Measurements from ENCODE around the gene INTS12.
"Not testable (repeated sequence)": the region's sequence is repeated elsewhere in the genome, so short reads cannot be mapped to it uniquely, and the experiment has no call there.

INTS12 gene, protein sequence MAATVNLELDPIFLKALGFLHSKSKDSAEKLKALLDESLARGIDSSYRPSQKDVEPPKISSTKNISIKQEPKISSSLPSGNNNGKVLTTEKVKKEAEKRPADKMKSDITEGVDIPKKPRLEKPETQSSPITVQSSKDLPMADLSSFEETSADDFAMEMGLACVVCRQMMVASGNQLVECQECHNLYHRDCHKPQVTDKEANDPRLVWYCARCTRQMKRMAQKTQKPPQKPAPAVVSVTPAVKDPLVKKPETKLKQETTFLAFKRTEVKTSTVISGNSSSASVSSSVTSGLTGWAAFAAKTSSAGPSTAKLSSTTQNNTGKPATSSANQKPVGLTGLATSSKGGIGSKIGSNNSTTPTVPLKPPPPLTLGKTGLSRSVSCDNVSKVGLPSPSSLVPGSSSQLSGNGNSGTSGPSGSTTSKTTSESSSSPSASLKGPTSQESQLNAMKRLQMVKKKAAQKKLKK

DNA sequence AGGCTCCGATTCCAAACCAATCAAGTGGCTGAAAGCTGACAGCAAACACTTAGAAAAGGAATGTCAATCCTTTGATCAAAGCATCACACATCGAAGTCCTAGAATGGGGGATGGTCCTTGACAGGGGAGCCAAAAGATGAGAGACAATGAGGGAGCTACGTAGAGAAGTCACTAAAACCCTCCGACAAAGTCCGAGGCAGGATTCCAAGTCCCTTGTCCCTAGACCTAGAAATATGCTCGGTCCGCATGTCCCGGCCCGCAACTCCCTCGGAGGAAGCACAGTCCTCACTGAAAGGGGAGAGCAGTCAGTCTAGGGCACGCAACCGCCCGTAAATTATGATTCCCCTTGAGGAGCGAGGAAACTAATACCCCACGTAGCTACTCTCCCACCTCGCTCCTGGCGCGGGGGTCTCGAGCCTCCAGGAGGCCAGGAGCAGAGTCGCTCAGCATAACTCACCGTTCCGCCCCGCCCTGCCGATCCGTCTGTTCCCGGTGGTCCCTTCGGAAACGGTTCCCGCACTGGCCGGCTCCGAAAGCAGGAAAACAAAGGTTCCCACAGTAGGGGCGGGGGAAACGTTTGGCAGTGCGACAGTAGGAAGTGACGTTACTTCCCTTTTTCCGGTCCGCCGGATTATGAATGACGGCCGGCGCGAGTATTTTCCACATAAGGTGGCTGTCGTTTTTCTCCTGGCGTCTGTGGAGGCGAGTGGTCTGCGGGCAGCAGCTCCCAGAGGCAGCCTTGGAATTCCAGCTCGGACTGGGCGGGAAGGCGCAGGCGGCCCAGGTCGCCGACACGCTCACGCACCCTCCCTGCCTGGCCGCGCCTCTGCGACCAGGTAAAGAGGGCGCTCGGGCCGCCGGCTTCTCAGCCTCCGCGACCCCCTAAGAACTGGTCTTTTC is at the start of gene INTS12, which contains the start of gene GSTCD:
INTS12 (minus strand) TSS at position 509 of the 900 bp plus-strand sequence. CDS start 8,684 bp downstream, outside the sequence.
GSTCD (plus strand) TSS at position 604 of the 900 bp plus-strand sequence. CDS start 8,830 bp downstream, outside the sequence.
- peak; percentile 97 for DNase-seq (ENCODE audit: low read depth, low spot score)

DNA sequence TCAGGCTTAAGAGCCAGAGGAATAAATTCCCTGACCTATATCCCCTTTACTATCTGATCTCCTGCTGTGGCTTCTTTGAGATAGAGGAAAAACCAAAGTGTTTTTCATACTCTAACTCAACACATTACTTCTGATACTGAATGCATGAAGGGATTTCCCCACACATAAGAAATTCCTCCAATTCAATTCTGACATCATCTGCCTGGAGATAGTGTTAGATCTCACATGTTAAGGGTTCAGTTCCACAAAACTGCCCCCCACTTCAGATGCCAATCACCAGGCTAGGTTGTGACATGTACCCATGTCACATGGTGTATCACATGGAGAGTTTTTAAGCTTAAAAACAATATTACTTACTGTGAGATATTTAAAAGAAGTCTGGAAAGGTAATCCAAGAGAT is 46.9 kb upstream of the INTS12 start:
- no peak for DNase-seq (ENCODE audit: low read depth, low spot score)

DNA sequence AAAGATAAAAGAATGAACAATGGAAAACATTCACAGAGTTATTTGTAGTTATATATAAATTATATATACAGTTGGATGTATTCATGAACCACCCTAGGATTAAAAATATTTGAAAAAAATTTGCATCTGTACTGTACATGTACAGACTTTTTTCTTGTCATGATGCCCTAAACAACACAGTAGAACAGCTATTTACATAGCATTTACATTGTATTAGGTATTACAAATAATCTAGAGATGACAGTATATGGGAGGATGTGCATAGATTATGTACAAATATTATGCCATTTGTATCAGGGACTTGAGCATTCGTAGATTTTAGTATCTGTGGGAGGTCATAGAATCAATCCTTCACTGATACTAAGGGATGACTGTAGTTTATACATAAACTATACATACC is 44.9 kb upstream of the INTS12 start:
- DNase-seq (ENCODE audit: low read depth, low spot score): no peak

DNA sequence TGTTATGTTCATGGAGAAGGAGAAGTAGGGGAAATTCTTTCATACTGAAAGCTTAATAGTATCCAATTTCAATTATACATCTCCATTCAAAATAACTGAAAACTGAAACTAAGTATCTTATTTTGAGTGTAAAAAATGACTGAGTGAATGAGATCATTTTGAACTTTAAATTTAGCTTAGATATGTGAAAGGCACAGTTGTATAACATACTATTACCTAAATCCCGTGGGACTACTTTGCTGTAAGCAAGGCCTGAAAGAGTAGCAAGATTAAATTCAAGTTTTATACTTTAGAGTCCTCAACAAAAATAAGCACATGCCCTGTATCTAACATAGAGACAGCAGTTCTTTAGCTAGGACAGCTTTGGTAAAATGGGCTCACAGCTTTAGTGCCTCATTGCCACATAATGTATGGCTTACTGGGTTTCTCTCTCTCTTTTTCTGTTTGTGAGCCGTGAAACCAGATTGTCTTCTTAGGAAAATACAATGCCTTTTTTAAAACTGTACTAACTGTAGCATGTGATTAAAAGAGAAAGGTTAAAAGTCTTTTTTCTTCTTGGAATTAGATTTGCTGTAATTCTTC is 43.3 kb upstream of the INTS12 start:
- DNase-seq (ENCODE audit: low read depth, low spot score): no peak

DNA sequence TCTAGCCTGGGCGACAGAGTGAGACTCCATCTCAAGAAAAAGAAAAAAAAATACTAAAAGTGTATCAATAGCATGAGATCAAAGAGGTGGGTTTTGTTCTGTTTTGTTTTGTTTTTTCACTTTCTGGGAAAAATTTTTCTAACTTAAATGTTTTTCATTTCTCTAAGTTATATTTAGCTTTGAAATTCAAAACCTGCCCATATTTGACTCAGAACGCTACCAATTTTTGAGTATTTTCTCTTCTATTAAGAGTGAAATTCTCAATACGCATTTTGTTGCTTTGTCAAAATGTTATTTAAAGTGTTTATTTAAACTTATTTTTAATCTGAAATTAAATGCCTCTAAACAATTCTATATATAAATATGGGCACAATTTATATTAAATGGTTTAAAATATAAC is 39.7 kb upstream of the INTS12 start:
- no peak for DNase-seq (ENCODE audit: low read depth, low spot score)

DNA sequence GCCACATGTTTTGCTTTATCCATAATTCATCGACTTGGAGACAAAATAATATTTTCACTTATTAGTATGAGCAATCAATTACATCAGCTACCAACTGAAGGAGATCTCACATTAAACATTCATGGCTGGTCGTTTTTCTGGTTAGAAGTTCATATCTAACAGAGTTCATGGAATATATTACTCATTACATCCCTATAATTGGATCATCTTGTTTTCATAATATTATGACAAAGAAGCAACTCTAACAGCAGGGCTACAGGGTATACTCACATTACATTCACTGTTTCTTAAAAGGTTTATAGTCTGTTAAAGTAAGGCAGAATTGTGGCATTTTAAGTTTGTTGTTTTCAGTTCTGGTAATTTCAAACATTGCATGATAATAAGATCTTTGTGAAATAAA is 33.1 kb upstream of the INTS12 start:
- DNase-seq (ENCODE audit: low read depth, low spot score): no peak

DNA sequence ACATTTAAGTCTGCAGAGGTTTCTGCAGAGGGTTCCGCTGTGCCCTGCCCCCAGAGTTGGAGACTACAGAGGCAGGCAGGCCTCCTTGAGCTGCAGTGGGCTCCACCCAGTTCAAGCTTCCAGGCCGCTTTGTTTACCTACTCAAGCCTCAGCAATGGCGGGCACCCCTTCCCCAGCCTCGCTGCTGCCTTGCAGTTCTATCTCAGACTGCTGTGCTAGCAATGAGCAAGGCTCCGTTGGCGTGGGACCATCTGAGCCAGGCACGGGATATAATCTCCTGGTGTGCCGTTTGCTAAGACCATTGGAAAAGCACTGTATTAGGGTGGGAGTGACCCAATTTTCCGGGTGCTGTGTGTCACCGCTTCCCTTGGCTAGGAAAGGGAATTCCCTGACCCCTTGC is 26.7 kb upstream of the INTS12 start:
- not testable (repeated sequence) for DNase-seq (ENCODE audit: low read depth, low spot score)

DNA sequence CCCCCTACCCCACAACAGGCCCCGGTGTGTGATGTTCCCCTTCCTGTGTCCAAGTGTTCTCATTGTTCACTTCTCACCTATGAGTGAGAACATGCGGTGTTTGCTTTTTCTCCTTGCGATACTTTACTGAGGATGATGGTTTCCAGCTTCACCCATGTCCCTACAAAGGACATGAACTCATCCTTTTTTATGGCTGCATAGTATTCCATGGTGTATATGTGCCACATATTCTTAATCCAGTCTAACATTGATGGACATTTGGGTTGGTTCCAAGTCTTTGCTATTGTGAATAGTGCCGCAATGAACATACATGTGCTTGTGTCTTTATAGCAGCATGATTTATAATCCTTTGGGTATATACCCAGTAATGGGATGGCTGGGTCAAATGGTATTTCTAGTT is 21.4 kb upstream of the INTS12 start:
- not testable (repeated sequence) for DNase-seq (ENCODE audit: low read depth, low spot score)

DNA sequence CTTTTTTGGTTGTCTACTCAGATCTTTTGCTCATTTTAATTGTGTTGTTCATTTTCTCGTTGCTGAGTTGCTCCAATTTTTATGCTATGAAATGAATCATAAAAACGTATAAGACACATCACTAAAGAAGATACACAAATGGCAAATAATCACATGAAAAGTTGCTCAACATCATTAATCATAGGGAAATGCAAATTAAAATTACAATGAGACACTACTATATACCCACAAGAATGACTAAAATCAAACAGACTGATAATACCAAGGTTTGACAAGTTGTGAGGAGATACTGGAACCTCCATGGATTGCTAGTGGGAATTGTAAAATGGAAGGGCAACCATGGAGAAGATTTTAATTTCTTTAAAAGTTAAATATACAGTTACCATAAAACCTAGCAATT is 17.1 kb upstream of the INTS12 start:
- no peak for DNase-seq (ENCODE audit: low read depth, low spot score)

DNA sequence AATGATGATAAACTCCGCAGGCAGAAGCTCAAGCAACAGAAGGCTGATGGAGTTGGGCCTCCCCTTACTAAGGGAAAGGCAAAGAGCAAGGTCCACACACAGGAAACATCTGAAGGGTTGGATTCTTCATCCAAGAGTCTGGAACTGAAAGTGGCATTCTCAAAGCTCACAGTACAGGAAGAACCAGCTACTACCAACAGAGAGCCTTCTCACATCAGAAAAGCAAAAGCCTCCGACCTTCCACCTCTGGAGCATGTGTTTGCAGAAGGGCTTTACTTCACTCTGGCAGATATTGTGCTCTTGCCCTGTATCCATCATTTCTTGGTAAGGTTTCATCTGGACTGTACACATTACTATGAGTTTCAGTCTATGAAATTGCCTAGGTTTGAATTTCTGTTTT is 10.7 kb upstream of the INTS12 start:
- no peak for DNase-seq (ENCODE audit: low read depth, low spot score)

DNA sequence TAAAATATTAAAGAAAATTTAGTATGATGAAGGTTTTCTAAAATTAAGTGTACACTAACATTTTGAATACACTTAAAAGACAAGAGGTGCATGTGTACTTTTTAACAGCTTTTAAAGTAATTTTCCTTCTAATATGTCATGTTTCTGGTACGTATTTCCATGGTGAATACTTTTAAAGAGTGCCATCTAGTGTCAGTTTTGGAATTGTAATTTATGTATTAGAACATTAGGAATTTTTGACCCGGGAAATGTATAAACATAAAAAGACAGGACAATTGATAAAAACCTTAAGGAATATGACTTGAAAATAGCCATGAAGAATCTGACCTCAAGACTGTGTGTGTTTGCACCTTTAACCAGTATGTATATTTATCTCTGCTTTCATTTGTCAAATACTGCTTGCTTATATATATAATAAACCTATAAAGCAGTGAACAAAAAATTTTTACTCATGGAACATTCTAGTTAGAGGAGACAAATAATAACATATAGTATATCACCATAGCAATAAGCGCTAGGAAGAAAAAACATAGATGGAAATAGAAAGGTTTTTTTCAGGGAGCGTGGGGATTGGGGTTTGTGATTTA is 7.3 kb upstream of the INTS12 start:
- peak; percentile 34 for DNase-seq (ENCODE audit: low read depth, low spot score)

DNA sequence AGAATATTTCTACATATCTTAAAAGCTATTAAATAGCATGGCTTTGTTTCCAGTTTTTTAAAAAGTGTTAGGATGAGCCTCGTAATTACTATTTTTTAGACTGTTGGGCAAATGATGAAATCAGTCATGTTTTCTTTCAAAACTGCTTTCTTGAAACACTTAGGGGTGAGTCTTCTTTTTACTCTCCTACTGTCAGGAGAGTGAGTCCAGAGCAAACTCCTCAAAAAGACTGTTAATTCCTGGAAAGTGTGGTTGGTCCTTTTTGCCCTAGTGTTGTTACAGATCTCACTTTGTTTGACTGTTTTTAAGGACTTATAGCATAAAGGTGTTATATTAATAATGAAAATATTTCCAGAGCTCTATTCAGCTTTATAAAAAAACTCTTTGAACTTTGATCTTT is 6.4 kb upstream of the INTS12 start:
- DNase-seq (ENCODE audit: low read depth, low spot score): no peak

DNA sequence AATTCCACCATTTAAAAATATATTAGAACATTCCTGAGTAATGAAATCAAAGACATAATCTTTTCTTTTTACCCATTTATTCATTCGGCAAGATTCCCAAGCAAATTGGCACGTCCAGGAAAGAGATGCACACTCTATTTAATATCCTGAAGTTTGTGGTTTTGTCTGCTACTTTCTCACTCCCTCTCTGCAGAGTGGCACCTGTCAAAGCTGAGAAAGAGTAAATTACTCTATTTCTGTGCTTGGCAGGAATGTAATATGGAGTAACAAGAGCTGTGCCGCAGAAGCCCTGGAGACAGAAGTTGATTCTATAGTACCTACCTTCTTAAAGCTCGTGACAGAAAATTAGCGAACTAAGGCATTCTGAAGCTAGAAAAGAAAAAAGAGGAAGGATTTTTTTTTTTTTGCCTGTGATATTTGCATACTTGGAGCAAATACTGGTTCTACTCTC is 5.6 kb upstream of the INTS12 start:
- peak; percentile 18 for DNase-seq (ENCODE audit: low read depth, low spot score)

DNA sequence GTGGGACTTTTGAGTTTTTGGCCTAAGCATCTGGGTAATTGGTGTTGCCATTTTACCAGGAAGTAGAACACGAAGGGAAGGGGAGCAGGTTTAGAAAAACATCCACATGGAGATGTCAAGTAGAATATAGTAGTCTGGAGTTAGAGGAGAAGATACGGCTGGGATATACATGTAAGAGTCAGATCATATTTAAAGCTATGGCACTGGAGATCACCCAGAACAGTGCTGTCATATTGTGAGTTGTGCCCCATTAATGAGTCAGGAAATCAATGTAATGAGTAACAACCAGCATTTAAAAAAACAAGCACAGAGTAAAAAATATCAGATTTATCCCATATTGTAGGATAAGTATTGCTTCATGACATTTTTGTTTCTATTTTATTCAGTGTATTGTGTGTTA is 4.3 kb upstream of the INTS12 start:
- DNase-seq (ENCODE audit: low read depth, low spot score): no peak

DNA sequence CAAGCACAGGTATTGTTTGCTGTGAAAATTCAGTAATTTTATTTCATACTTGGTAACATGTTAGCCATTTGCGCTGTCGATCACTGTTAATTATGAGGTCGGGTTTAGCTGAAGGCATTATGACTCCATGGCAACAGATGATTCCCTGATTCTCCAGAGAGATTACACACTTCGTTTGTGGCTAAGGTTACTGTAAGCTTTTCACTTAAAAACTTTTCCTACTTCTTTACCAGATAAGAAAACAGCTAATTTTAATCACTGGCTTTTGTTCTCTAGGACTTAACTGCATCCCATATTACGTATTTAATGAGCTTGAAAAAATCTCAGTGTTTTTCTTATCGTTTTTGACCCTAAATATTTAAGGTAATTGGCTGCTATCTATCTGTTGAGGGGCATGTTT is 2.2 kb upstream of the INTS12 start:
- no peak for DNase-seq (ENCODE audit: low read depth, low spot score)

DNA sequence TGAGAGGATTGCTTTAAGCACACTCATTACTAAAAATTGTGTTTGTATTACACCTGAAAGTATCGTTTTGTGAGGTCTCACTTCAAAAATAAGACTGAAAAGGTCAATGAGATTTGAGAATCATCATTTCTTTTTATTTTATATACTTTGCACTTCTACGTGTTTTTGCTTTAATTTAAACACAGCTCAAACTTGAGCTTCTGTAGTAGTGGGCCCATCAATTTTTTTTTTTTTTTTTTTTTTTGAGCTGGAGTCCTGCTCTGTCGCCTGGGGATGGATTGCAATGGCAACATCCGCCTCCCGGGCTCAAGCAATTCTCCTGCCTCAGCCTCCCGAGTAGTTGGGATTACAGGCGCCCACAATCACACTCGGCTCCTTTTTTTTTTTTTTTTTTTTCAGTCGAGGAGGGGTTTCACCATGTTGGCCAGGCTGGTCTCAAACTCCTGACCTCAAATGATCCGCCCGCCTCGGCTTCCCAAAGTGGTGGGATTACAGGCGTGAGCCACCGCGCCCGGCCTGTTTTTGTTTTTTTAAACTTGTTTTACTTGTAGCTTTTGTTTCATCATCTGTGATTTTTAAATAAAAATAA is 1.6 kb upstream of the INTS12 start:
- no peak for DNase-seq (ENCODE audit: low read depth, low spot score)

DNA sequence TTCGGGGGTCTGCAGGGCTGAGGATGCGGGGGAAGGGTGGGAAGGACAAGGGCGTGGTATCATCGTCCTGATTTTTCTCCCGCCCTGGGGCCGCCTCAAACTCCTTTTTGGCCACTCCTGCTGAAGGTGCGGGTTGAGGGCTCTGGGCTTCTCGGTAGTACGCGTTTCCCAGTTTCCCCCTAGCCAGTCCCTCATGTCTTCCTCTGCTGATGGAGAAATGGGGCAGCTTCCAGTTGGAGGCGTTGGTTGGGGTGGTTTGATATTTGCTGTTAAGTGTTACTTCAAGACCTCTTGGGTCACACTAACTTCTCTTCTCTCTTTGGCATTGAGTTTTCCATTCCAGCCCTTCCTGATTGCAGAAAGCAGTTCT is 577 bp upstream of the INTS12 start:
- DNase-seq (ENCODE audit: low read depth, low spot score): peak; percentile 59

DNA sequence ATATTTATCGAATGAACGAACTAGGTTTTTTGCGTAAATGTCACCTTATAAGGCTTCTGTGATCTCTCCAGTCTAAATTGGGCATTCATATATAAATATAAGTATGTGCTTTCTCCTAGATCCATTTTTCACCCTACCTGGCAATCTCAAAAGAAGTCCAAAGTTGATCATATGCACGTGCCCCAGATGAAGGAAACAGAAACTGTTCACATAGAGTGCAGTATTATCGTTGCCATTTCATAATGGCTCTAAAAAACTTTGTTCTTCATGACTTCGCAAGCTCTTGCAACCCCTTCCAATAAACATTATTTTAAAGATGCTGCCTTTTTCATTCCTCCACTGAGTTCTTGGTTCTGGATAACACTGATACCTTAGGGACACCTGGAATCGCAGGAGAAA is 708 bp downstream of the INTS12 start:
- DNase-seq (ENCODE audit: low read depth, low spot score): no peak

DNA sequence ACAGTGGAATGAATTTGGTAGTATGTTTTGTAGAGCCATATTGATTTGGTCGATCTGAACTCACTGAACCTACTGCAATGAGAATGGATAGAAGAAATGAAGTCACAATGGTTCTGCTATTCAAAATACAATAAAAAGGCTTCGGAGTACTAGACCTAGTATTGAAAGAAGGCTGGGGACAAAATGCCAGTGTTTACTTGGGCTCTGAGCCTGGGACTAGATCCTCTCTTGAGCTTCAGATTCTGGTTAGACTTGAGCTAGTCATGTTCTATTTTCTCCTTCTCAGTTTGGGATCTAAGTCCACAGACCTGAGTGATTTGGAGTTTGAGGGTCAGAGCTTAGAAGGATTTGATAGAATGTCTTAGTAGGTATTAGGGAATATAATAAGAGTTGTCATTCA is 9.9 kb downstream of the INTS12 start:
- no peak for DNase-seq (ENCODE audit: low read depth, low spot score)

DNA sequence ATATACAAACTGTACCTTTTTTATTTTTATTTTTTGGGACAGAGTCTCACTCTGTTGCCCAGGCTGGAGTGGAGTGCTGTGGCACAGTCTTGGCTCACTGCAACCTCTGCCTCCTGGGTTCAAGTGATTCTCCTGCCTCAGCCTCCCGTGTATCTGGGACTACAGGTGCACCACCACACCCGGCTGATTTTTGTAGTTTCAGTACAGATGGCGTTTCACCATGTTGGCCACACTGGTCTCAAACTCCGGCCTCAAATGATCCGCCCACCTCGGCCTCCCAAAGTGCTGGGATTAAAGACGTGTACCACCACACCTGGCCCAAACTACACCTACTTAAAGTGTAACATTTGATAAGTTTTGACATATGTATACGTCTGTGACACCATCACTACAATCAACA is 12.7 kb downstream of the INTS12 start:
- DNase-seq (ENCODE audit: low read depth, low spot score): not testable (repeated sequence)

DNA sequence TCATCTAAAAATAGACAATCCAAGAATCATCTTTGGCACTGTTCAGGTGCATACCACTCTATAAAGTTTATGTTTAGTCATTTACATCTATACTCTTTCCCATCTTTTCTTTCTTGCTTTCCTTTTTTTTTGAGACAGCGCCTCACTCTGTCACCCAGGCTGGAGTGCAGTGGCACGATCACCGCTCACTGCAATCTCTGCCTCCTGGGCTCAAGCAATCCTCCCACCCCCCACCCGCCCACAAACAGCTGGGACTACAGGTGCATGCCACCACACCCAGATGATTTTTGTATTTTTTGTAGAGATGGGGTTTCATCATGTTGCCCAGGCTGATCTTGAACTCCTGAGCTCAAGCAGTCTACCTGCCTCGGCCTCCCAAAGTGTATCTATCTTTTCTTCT is 13.7 kb downstream of the INTS12 start:
- not testable (repeated sequence) for DNase-seq (ENCODE audit: low read depth, low spot score)
